AG04449 (cell line): ENCODE data around the gene ATP5PO.

Experiments used
- CTCF ChIA-PET: fragments of 350-600 bp; formaldehyde crosslinking; extraction: SDS; loops from one replicate; lab custom pipeline; 2021; ENCODE audit warnings: antibody characterized with exemption; lab: Yijun Ruan, JAX
- POLR2A ChIA-PET: fragments of 400-600, 350-600 bp; formaldehyde crosslinking; extraction: SDS; loops from one replicate; lab custom pipeline; 2020; ENCODE audit warnings: antibody characterized with exemption, inconsistent platforms; lab: Yijun Ruan, JAX
- DNase-seq: peaks from one replicate; pipeline ENCODE4 v3.0.0-alpha.2; 2010; ENCODE audit warnings: low read depth, low spot score
- H3K4me3 ChIP-seq: 2 replicates; pipeline ENCODE4 v1.5.1; 2011; ENCODE audit warnings: low read depth, mild to moderate bottlenecking, control low read depth, low read length
- TF ChIP-seq, protein P1 (sequence below): IDR thresholded peaks from one replicate; pipeline ENCODE4 v1.5.1; 2011; ENCODE audit warnings: mild to moderate bottlenecking, moderate library complexity, low read length, control low read depth, inconsistent platforms; ENCODE audit not compliant: insufficient read depth; ENCODE audit errors: missing control alignments

ATP5PO gene

GRCh38 chr21:33858667-33859372 lies 56.8 kb downstream of the ATP5PO start:
- ChIA-PET CTCF (no interaction called here), POLR2A (no interaction called here)
- H3K4me3 ChIP-seq, result no peak overlapping the region
- DNase-seq, result no peak
- TF ChIP-seq, protein P1, sequence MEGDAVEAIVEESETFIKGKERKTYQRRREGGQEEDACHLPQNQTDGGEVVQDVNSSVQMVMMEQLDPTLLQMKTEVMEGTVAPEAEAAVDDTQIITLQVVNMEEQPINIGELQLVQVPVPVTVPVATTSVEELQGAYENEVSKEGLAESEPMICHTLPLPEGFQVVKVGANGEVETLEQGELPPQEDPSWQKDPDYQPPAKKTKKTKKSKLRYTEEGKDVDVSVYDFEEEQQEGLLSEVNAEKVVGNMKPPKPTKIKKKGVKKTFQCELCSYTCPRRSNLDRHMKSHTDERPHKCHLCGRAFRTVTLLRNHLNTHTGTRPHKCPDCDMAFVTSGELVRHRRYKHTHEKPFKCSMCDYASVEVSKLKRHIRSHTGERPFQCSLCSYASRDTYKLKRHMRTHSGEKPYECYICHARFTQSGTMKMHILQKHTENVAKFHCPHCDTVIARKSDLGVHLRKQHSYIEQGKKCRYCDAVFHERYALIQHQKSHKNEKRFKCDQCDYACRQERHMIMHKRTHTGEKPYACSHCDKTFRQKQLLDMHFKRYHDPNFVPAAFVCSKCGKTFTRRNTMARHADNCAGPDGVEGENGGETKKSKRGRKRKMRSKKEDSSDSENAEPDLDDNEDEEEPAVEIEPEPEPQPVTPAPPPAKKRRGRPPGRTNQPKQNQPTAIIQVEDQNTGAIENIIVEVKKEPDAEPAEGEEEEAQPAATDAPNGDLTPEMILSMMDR, result no peak

DNA sequence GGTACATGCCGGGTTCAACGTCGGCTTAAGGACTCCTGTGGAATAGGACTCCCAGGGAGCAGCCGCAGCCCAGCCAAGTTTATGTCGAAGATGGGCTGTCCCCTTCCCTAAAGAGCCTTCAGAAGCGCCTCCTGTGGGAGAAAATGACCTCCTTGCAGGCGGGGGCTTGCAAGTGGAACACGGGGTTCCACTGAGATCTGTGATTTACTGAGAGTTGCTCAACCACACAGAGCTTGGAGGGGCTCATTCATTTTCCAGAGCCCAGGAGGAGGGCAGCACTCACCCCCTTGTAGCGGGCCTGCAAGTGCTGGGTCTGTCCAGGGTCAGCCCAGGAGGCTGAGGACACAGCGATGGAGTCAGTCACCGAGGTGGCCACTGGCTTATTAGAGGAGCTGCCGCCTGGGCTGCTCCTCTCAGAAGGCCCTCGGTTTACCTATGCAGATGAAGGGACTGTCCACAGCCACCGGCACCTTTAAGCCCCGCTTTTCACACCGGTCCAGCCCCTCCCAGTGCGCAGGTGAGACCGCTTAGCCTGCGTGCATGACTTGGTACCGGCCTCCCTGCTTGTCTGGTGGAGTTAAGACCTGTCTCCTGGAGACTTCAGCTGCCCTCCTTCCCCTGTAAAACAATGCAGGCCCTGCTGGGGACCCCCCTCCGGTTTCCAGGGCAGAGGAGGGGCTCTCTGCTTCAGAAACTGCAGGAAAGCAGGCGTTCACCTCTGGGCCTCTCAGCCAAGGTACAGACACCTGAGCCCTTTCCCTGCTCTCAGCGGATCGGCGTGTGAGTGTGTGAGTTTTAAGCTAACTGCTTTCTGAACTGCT lies 57.5 kb downstream of the ATP5PO start:
- ChIA-PET POLR2A (no interaction called here), CTCF (no interaction called here)
- H3K4me3 ChIP-seq, result no peak overlapping the region
- no peak for DNase-seq
- TF ChIP-seq, protein P1, result no peak

DNA sequence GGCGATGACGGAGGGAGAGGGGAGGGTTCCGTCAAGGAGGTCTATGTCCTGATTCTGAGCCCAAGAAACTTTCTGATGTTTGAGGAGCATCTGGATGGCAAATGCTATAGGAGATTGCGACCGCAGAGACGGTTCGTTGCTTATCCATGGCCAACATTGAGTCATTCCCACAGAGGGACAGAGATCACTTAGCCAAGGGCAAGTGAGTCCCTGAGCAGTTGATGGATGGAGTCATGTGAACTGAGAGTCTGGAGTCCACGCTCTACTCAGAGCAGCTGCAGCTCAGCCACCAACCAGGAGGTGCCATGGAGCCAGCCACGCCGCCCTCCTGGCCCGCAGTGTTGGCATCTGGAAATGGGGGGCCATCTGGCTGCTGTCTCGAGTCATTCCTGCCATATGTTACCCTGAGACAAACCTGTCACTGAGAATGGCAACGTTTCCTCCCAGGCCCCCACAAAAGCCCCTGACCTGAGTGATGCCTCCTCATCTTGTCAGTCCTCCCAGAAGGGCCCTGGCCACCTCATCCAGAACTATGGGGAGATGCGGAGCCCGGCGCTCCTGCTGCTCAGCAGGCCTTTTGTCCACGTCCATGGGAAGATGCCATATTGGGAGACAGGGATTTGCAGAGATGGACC lies 58.6 kb downstream of the ATP5PO start:
- CTCF ChIA-PET, result no interaction called here
- no peak for DNase-seq
- POLR2A ChIA-PET, result no interaction called here
- TF ChIP-seq, protein P1, result no peak
- no peak overlapping the region for H3K4me3 ChIP-seq

- no peak overlapping the region for H3K4me3 ChIP-seq
- ChIA-PET POLR2A (no interaction called here), CTCF (interaction anchor here (1.1 to 1.5 kb wide), 2 partner anchors 9 to 249 kb away, joined by 3 to 4 read pairs; no protein-coding TSS in a partner anchor)
- TF ChIP-seq, protein P1, result no peak
- DNase-seq, result no peak
Measured at GRCh38 chr21:33855190-33855589, 60.4 kb downstream of the ATP5PO start.

- DNase-seq, result no peak
- ChIA-PET CTCF (interaction anchor here (1.5 kb wide), 1 partner anchor 249 kb away, joined by 4 read pairs; no protein-coding TSS in a partner anchor), POLR2A (no interaction called here)
- H3K4me3 ChIP-seq, result no peak overlapping the region
- TF ChIP-seq, protein P1, result no peak
Measured at GRCh38 chr21:33854604-33855003, 61.0 kb downstream of the ATP5PO start.
